ENCODE results near the gene CCDC187. TPM values are rescaled to one million over a fixed set of nuclear protein-coding genes. Genes with fewer than 3 reads are reported as not detected.

The CCDC187 gene
- total RNA-seq, 2 donors from 2014 or later = 1.3 to 2.3 TPM

GRCh38 chr9:136292026-136292538 is 11.8 kb downstream of the CCDC187 start:
- ATAC-seq = no peak
- WGBS, 2 donors = 87% methylated on average over 18 of the region's 19 CpGs; no CpG with 5 or more reads in 1 of the 2 donors
- no peak overlapping the region for H3K4me3 ChIP-seq
- peaks cover 11% of the 10 kb centered on the region for H3K4me1 ChIP-seq
- TF ChIP-seq POLR2A (IDR thresholded peaks at IDR 0.05) = no peak
- TF ChIP-seq, protein P1, sequence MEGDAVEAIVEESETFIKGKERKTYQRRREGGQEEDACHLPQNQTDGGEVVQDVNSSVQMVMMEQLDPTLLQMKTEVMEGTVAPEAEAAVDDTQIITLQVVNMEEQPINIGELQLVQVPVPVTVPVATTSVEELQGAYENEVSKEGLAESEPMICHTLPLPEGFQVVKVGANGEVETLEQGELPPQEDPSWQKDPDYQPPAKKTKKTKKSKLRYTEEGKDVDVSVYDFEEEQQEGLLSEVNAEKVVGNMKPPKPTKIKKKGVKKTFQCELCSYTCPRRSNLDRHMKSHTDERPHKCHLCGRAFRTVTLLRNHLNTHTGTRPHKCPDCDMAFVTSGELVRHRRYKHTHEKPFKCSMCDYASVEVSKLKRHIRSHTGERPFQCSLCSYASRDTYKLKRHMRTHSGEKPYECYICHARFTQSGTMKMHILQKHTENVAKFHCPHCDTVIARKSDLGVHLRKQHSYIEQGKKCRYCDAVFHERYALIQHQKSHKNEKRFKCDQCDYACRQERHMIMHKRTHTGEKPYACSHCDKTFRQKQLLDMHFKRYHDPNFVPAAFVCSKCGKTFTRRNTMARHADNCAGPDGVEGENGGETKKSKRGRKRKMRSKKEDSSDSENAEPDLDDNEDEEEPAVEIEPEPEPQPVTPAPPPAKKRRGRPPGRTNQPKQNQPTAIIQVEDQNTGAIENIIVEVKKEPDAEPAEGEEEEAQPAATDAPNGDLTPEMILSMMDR (IDR thresholded peaks at IDR 0.05) = no peak
- no peak overlapping the region for H3K27ac ChIP-seq
- no peaks in the 10 kb centered on the region for H3K27me3 ChIP-seq
- no peaks in the 10 kb centered on the region for H3K9me3 ChIP-seq
- no peak for DNase-seq
- intact Hi-C loops (cut with DNase I) = no loop called here
- H3K36me3 ChIP-seq (replicated peaks in 1 of 2; ENCODE audit: insufficient read depth in 1 of 2, low read depth in 2 of 2) = no peaks in the 10 kb centered on the region

DNA sequence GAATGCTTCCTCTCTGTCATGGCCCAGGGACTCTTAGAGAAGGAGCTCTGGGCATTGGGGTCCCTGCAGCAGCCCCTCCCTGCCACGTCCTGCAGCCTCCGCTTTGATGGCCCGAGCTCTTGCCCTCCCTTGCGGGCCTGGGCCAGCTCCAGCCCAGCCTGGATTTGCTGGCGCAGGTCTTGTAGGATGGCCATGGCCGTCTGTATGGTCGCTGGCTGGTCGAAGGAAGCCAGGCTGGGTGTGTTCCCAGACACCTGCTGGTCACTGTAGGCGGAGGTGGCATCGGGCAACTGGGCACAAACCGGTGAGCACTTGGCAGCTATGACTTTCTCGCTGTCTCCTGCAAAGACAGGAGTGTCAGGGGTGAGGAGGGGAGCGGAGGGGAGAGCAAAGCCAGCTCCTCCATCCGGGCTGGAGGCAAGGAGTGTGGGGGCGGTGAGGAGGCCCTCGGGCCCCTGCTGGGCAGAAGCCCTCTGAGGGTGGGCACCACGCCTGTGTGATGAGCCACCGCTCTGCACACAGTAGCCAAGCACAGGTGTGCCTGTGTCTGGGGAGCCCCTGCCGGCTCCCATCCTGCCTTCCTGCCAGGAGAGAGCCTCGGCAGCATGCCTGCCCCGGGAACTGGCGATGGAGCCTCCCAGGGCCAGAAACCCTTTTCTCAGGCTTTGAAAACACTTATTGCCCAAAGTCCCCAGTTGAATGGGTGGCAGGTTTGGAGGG is 12.4 kb downstream of the CCDC187 start:
- no peak overlapping the region for H3K4me3 ChIP-seq
- no peaks in the 10 kb centered on the region for H3K9me3 ChIP-seq
- H3K27ac ChIP-seq = no peak overlapping the region
- H3K27me3 ChIP-seq = no peaks in the 10 kb centered on the region
- DNase-seq = no peak
- WGBS, 2 donors = 83 to 85% methylated on average over 18 to 22 of the region's 22 CpGs
- intact Hi-C loops (cut with DNase I) = no loop called here
- ATAC-seq = no peak
- TF ChIP-seq, protein P1 (IDR thresholded peaks at IDR 0.05) = no peak
- no peak for TF ChIP-seq POLR2A (IDR thresholded peaks at IDR 0.05)
- H3K4me1 ChIP-seq = peaks cover 5% of the 10 kb centered on the region
- H3K36me3 ChIP-seq (replicated peaks in 1 of 2; ENCODE audit: insufficient read depth in 1 of 2, low read depth in 2 of 2) = no peaks in the 10 kb centered on the region

DNA sequence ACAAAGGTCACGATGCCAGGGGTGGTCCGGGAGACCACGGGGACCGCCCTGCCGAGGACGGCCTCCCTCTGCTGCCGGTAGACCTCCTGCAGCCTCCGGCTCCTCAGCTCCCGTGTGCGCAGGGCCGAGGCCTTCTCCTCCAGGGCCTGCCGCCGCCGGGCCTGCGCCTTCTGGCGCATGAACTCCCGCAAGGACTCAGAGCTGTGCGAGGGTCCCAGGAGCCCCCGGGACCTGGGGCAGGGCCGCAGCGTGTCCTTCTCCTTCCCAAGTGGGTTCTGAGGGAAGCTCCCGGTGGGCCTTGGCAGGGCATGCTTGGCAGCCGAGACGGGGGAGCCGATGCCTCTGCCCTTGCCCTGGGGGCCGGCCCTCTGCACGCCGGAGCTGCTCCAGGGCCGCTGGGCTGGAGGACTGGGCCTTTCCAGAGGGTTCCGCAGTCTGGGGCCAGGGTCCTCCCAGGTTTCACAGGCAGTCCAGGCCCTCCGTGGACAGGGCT is 13.3 kb downstream of the CCDC187 start:
- TF ChIP-seq, protein P1 (IDR thresholded peaks at IDR 0.05) = no peak
- TF ChIP-seq POLR2A (IDR thresholded peaks at IDR 0.05) = no peak
- Histone ChIP-seq H3K36me3 (replicated peaks in 1 of 2; ENCODE audit: insufficient read depth in 1 of 2, low read depth in 2 of 2) (no peaks in the 10 kb centered on the region), H3K9me3 (no peaks in the 10 kb centered on the region), H3K27me3 (no peaks in the 10 kb centered on the region), H3K4me1 (no peaks in the 10 kb centered on the region), H3K4me3 (no peak overlapping the region), H3K27ac (no peak overlapping the region)
- no peak for DNase-seq
- intact Hi-C loops (cut with DNase I) = no loop called here
- no peak for ATAC-seq
- 77 to 84% methylated on average over 5 to 29 of the region's 31 CpGs for WGBS, 2 donors

- DNase-seq = no peak
- Histone ChIP-seq H3K4me3 (no peak overlapping the region), H3K9me3 (no peaks in the 10 kb centered on the region), H3K27me3 (no peaks in the 10 kb centered on the region), H3K4me1 (no peaks in the 10 kb centered on the region), H3K27ac (no peak overlapping the region), H3K36me3 (replicated peaks in 1 of 2; ENCODE audit: insufficient read depth in 1 of 2, low read depth in 2 of 2) (no peaks in the 10 kb centered on the region)
- intact Hi-C loops (cut with DNase I) = no loop called here
- TF ChIP-seq, protein P1 (IDR thresholded peaks at IDR 0.05) = no peak
- no peak for TF ChIP-seq POLR2A (IDR thresholded peaks at IDR 0.05)
- ATAC-seq = no peak
- WGBS, 2 donors = 82 to 89% methylated on average over 17 to 28 of the region's 30 CpGs
These were observed 14.0 kb downstream of the CCDC187 start for GRCh38 chr9:136289651-136290507.

All from body of pancreas (tissue), 4 donors.